Activated naive CD4-positive, alpha-beta T cell treated with anti-CD3 and anti-CD28 coated beads, Interleukin-2, amount 50 U/mL, for 16 hours (primary cell): ENCODE data around the gene BAIAP2.
"Not testable (repeated sequence)": the region's sequence is repeated elsewhere in the genome, so short reads cannot be mapped to it uniquely, and the experiment has no call there.

ENCODE experiments used
- DNase-seq: peaks from one replicate; pipeline ENCODE4 v3.0.0-alpha.2; 2020

Gene BAIAP2

DNA sequence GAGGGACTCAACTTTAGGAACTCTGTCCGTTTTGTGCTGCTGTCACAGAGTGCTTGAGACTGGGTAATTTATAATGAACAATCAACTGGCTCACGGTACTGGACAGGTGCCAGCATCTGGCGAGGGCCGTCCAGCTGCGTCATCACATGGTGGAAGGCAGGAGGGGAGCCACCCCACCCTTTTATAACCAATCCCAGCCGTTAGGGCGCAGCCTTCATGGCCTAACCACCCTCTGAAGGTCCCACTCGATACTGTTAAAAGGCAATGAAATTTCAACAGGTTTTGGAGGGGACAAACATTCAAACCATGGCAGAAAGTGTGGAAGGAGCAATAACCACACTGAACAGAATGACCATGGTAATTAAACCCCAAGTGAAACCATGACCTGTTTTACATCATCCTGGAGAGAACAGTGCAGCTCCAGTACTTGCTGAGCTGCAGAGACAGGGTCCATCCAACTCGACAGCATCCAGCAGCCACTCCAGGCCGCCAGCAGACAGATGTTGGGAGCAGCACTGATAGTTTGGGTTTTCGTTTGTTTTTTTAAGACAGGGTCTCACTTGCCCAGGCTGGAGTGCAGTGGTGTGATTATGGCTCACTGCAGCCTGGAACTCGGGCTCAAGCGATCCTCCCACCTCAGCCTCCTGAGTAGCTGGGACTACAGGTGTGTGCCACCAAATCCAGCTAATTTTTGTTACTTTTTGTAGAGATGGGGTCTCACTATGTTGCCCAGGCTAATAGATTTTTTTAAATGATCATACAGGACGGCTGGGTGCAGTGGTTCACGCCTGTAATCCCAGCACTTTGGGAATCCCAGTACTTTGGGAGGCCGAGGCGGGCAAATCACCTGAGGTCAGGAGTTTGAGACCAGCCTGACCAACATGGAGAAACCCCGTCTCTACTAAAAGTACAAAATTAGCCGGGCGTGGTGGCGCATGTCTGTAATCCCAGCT is 32.3 kb upstream of the BAIAP2 start:
- no peak for DNase-seq

DNA sequence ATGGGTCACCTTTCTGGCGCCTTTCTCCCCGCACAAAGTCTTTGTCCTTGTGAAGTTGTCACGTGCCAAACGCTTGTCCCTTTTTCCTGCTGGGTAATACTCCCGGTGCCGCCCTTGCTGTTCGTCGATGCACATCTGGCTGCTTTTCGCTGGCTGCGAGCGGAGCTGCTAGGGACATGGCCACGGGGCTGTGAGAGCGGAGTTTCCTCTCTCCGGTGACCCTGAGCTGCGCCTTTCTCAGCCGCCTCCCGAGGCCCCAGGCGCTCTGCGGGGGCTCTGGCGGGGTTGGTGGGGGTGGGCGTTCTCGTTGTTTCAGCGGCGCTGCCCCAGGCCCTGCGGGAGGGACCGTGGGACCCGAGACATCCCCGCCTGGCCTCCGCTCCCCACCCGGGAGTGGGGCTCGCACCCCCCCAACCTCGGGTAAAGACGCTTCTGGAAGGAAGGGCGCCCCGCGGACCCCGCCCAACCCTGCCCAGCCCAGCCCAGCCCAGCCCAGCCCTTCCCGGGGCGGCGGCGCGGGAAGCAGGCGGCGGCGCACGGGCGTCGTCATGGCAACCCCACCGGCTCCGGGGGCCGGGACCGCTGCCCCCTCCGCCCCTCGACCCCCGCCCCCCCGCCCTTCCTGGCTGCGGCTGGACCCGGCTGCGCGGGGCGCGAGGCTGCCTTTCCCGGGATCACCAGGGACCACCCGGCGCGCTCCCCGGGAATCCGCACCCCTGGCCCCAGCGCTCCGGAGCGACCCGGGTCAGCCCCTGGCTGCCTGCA is 31.1 kb upstream of the BAIAP2 start:
- DNase-seq: no peak

DNA sequence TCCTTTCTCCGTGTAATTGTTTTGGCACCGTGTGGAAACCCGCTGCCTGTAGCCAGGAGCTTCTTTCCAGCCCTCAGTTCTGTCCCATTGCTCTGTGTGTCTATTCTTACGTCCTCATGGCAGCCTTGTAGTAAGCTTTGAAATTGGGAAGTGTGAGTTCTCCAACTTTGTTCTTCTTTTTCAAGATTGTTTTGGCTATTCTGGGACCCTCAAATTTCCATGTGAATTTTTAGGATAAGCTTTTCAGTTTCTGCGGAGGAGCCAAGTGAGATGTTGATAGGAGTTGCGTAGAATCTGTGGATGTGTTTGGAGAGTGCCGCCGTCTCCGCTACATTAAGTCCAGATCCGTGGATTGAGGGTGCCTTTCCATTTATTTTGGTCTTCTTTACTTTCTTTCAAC is 28.1 kb upstream of the BAIAP2 start:
- no peak for DNase-seq

DNA sequence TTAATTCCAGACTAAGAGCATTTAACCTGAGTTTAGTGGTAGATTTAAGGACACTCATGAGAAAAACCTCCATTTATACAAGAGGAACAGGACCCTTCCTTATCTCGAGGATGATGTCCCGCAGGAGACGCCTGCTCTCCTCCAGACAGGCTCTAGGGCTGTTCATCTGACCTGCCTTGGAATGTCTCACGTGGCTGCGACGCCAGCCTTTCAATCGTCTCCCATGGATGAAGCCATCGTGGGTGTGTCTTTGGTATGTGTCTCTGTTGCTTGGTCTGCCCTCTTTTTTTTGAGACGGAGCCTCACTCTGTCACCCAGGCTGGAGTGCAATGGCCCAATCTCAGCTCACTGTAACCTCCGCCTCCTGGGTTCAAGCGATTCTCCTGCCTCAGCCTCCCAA is 26.8 kb upstream of the BAIAP2 start:
- DNase-seq: no peak

DNA sequence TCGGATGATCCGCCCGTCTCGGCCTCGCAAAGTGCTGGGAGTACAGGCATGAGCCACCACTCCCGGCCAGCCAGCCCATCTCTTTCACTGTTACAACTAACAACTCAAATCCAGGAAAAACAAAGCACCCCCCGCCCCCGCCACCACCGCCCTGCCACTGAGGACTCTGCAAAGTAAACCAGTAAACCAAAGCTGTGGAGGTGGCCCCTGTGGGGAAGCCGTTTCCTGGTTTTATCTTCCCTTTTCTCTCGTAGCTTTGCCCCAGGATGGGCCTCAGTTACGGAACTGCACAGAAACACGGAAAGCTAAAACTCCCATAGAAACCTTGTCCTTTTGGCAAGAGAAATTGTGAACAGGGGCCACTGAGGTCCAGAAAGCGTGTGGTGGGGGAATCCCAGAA is 25.8 kb upstream of the BAIAP2 start:
- no peak for DNase-seq

DNA sequence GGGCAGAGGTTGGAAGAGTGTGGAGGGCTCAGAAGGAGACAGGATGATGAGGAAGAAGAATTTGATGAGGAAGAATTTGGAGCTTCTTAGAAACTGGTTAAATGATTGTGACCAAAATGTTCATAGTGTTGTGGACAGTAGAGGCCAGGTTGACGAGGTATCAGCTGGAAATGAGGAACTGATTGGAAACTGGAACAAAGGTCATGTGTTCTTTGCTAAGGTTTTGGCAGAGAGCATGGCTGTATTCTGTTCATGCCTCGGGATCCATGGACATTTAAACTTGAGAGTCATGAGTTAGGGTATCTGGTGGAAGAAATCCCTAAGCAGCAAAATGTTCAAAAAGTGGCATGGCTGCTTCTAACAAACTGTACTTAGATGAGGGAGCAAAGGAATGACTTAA is 24.0 kb upstream of the BAIAP2 start:
- no peak for DNase-seq

DNA sequence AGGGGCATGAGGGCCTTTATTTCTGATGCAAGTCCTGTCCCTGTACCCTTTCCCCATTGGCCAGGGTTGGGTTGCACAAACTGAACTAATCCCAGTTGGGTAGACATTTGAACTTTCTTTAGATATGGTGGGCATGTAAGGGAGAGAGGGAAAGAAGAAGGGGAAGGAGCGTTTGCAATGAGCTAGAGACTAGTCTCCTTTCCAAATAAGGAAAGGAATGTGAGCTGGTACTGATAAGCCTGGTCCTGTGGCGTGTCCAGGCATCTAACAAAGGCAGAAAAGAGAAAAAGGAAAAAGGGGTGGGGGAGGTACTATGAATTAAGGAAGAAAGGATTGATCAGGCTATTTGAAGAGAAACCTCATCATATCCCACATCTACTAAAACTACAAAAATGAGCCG is 23.0 kb upstream of the BAIAP2 start:
- DNase-seq: no peak

DNA sequence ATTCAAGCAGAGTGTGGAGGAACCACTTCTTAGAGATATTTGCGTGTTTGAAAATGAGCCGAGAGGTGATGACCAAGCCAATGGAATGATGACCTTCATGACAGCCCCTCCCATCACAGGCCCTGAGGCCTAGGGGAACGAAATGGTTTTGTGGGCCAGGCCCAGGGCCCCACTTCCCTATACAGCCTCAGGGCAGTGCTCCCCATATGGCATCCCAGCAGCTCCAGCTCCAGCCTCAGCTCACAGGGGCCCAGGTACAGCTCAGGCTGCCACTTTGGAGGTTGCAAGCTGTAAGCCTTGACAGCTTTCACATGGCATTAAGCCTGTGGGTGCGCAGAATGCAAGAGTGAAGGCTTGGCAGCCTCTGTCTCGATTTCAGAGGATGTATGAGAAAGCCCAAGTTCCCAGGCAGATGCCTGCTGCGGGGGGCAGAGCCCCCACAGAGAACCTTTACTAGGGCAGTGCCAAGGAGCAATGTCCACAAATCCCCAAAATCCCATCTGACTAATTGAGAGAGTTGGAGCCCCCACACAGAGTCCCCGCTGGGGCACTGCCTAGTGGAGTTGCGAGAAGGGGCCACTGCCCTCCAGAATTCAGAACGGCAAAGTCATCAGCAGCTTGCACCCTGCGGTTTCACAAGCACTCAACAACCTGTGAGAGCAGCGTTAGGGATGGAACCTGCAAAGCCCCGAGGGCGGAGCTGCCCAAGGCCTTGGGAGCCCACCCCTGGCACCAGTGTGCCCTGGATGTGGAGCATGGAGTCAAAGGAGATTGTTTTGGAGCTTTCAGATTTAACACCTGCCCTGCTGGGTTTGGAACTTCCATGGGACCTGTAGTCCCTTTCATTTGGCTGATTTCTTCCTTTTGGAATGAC is 22.1 kb upstream of the BAIAP2 start:
- DNase-seq: no peak

DNA sequence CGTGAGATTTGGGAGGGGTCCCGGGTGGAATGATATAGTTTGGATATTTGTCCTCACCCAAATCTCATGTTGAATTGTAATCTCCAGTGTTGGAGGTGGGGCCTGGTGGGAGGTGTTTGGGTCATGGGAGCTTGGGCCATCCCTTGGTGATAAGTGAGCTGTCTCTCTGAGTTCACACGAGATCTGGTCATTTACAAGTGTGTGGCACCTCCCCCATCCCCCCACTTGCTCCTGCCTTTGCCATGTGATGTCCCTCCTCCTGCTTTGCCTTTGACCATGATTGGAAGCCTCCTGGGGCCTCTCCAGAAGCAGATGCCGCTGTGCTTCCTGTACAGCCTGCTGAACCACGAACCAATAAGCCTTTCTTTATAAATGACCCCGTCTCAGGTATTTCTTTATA is 21.3 kb upstream of the BAIAP2 start:
- no peak for DNase-seq

DNA sequence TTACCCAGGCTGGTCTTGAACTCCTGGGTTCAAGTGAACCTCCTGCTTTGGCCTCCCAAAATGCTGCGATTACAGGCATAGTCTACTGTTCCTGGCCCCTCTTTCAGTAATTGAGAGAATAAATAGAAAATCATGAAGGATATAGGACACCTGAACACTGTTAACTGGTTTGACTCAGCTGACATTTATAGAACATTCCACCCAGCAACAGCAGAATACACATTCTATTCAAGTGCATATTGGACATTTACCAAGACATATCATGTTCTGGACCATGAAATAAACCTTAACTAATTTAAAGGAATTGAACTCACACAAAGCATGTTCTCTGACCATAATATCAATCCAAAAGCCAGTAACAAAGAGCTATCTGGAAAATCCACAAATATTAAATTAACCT is 19.8 kb upstream of the BAIAP2 start:
- DNase-seq: no peak

DNA sequence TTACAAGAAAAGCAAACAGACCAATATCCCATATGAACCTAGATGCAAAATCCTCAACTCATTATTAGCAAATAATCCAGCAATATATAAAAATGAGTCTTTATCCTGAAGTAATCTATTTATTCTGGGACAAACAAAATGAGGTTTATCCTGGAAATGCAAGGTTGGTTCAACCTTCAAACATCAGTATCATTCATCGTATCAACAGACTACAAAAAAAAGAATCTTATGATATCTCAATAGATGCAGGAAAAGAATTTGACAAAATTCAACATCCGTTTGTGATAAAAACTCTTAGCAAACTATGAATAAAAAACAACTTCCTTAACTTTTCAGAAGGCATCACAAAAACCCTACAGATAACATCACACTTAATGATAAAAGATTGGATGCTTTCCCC is 18.4 kb upstream of the BAIAP2 start:
- no peak for DNase-seq

DNA sequence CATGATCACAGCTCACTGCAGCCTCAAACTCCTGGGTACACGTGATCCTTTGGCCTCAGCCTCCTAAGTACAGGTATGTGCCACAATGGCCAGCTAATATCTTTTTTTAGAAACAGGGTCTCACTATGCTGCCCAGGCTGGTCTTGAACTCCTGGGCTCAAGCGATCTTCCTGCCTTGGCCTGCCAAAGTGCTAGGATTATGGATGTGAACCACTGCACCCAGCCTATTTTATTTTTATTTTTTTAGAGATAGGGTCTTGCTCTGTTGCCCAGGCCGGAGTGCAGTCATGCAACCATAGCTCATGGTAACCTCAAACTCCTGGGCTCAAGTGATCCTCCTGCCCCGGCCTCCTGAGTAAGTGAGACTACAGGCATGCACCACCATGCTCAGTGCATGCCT is 17.6 kb upstream of the BAIAP2 start:
- DNase-seq: not testable (repeated sequence)

DNA sequence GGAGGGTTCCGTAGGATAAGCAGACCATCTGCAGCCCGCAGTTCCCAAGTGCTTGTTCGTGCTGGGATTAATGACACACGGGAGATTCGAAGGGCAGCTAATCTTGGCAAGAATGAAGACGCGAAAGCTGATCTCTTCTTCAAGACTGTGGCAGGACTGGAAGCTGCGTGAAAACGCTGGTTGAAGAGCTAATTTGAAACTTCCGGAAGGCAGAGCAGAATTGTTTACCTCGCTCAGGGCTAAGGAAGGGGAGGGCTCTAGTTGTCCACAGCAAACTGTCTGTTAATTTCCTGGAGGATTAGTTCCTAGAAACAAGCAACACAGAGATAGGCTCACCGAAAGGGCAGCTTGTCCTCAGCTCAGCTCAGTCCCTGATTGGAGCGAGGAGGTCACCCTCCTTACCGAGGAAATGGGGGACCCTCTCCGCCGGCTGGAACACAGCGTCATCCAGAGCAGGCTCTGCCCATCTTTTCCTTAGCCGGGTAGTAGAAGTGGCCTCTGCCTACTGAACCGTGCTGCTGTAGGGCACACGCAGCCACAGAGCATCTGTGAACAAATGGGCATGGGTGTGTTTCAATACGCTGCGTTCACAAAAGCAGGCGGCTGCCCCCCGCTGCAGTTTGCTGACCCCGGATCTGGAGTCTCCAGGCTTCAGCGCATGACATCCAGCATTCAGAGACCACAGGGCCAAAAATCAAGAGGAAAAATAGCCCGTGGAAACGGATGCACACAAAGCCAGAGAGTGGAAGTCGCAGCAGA is 16.7 kb upstream of the BAIAP2 start:
- no peak for DNase-seq

DNA sequence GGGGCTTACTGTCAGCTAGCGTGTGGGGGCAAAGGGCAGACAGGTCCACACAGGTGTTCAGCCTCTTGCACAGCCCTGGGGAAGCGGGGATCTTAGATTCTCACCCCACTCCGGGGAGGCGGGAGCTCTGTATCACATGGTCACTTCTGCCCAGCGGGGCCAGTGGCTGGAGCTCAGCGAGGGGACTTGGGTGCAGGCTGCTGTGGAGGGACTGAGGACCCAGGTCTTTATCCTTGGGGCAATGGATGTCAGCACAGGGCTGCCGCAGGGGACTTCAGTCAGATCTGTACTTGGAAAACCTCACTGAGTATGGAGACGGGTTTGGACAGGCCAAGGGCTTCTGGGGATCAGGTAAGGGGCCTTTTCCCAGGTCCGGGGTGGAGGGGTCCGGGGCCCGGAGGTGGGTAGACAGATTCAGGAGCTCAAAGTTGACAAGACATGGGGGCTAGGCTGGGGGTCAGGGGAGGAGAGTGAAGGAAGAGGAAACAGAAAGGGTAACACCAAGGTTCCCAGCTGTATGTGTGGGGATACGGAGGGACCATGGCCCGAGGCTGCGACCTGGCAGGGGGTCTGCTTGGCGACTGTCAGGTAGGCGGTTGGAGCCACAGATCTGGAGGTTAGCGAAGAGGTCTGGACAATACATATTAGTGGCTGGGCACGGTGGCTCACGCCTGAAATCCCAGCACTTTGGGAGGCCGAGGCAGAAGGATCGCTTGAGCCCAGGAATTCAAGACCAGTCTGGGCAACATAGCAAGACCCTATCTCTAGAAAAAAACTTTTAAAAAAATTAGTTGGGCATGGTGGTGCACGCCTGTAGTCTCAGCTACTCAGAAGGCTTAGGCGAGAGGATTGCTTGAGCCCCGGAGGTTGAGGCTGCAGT is 15.1 kb upstream of the BAIAP2 start:
- no peak for DNase-seq

DNA sequence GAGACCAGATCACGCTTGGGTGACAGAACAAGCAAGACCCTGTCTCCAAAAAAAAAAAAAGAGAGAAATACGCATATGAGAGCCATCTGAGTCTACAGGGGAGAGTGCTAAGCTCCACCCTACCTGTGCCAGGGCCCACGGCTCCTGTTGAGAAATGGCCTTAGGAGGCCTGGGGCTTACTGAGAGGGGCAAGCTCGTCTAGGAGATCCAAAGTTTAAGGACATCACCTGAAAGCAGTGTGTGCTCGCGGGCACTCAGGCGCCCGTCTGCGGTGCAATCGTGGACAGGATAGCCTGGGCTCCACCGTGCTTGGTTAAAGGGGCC is 14.5 kb upstream of the BAIAP2 start:
- DNase-seq: no peak

DNA sequence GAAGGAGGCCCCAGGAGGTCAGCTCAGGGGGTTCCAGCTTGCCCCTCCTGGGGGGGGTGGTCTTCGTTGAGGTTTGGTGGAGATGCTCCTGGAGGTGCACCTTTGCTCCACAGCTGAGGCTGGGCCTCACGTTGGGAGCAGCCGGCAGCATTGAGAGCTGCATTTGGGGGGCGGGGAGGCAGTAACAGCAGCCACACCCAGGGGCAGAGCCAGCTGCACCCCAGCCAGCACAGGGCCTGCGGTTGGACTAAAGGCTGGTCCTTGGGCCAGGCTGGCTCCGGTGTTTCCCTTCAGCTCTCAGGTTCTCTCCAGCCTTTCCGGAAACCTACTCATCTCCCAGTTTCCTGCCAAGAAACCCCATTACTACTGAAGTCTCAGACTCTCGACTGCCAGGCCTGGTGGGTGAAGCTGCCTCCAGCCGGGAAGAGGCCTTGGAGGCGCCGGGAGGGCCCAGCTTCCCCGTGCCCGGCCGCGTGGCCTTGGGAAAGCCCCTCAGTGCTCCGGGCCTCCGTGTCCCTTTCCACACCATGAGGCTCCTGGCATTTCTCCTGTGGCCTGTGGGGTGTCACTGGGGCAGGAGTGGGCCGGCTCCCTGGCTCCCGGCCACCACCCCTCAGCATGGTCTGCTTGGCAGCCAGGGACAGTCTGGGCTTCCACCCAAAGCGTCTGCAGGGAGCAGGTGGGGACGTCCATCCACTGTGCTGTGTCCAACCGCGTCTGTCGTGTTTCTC is 14.0 kb upstream of the BAIAP2 start:
- no peak for DNase-seq

DNA sequence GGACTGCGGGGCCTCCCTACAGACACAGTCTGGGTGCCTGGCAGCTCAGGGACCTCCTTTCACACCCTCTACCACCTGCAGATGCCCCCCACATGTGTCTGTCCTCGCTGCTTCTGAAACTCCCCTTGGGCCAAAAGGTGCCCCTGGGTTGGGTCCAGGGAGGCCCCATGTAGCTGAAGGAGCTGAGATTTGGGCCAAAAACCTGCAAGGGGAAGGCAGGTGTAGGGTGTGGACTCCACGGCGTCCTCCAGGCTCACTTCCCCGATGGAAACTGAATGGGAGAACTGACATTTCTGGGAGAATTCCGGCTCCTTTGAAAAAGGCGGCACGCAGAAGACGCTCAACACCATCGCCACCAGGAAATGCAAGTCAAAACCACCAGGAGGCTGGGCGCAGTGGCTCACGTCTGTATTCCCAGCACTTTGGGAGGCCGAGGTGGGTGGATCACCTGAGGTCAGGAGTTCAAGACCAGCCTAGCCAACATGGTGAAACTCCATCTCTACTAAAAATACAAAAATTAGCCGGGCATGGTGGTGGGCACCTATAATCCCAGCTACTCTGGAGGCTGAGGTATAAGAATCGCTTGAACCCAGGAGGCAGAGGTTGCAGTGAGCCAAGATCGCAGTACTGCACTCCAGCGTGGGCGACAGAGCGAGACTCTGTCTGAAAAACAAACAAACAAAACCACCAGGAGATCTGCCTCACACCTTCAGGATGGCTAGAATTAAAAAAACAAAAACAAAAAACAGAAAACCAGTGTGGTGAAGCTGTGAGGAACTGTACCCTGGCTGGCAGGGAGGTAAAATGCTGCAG is 13.2 kb upstream of the BAIAP2 start:
- no peak for DNase-seq

DNA sequence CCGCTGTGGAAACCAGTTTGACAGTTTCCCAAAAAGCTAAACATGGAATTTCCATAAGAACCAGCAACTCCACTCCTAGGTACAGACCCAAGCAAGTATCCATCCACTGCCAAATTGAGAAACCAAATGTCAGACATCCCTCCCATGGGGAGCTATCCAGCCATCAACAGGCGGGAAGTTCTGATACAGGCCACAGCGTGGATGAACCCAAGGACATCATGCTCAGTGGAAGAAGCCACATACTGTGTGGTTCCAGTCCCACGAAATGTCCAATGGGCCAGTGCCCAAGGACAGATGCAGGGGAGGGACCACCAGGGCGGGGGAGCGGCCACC is 12.6 kb upstream of the BAIAP2 start:
- no peak for DNase-seq

DNA sequence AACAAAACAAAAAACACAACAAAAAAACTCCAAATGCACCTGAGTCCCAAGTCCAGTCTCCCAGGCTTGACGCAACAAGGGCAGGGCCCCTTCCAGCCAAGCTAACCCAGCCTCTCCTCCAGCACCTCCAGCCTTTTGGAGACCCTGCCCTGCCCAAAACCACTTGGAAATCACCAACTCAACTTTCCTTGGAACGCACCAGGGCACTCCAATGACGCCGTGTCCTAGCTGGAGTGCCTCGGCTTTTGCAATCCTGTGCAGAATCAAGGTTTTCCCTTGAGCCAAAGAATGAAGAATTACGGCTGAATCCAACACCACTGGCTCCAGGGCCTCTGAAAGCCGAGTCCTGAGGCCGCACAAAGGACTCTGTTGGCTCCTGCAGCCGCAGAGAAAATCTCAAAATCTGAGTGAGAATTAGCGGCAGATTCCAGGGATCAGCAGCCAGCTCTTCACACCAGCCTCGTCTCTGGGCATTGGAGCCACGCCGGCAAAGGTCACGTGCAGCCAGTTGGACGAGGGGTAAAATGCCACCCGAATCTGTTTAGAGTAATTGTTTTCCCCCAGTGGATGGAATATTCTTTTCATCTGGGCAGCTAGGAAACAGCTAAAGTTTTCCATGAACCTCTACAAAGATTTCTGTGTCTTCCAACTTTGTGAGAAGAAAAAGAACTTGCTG is 9.7 kb upstream of the BAIAP2 start:
- DNase-seq: no peak

DNA sequence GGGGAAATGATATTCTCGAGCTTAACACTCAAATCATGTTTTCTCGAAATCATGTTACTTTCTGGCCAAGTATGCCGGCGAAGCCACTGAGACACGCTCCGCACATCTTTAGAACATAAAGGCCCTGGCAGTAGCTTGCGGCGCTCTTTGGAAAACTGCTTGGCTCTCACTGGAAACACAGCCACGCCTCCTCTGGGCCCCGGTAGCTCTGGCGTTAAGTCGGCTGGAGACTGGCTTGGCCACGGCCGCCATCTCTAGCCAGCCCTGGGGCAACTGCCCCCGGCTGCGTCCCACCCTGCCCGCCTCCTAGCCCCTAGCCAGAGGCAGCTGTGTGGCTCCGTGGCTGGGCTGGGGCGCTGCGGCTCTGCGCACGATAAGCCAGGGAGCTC is 9.2 kb upstream of the BAIAP2 start:
- DNase-seq: no peak
